WERI-Rb-1 (cell line): Measurements from ENCODE around the gene FBXO36.

Experiments used
- DNase-seq: peaks from one replicate; pipeline ENCODE4 v3.0.0-alpha.2; 2020
- H3K27ac ChIP-seq: fragments of 250-450 bp; sonication (Bioruptor Pico); 2 replicates; pipeline ENCODE4 v1.5.1; 2020; ENCODE audit warnings: mild to moderate bottlenecking, moderate library complexity
- H3K27me3 ChIP-seq: fragments of 250-450 bp; sonication (Bioruptor Pico); 2 replicates; pipeline ENCODE4 v1.5.1; 2021; ENCODE audit warnings: mild to moderate bottlenecking, low read depth, moderate library complexity; ENCODE audit not compliant: insufficient read depth, severe bottlenecking
- H3K36me3 ChIP-seq: fragments of 250-450 bp; sonication (Bioruptor Pico); 2 replicates; pipeline ENCODE4 v1.5.1; 2020; ENCODE audit warnings: mild to moderate bottlenecking, moderate library complexity
- H3K4me3 ChIP-seq: 2 replicates; pipeline ENCODE4 v1.5.1; 2011; ENCODE audit warnings: low read depth, mild to moderate bottlenecking, control low read depth, low read length
- H3K9me3 ChIP-seq: fragments of 250-450 bp; sonication (Bioruptor Pico); 2 replicates; pipeline ENCODE4 v1.5.1; 2021; ENCODE audit warnings: mild to moderate bottlenecking, moderate library complexity; ENCODE audit not compliant: severe bottlenecking
- TF ChIP-seq, protein P1 (sequence below): IDR thresholded peaks from 2 replicates; pipeline ENCODE4 v1.5.1; 2011; ENCODE audit warnings: low read depth, mild to moderate bottlenecking, control low read depth, inconsistent platforms, low read length

The FBXO36 gene

GRCh38 chr2:229922449-229923386 lies at the start of gene FBXO36:
FBXO36 (plus strand) TSS chr2:229922503; CDS start chr2:229922514, 11 bp downstream.
- Histone ChIP-seq H3K4me3 (peak within 1 kb of the TSS; percentile 64), H3K36me3 (peaks cover 8% of the 10 kb centered on the region), H3K27me3 (no peaks in the 10 kb centered on the region), H3K9me3 (no peaks in the 10 kb centered on the region), H3K27ac (peak within 1 kb of the TSS; percentile 91)
- DNase-seq, result peak; percentile 87
- TF ChIP-seq, protein P1, sequence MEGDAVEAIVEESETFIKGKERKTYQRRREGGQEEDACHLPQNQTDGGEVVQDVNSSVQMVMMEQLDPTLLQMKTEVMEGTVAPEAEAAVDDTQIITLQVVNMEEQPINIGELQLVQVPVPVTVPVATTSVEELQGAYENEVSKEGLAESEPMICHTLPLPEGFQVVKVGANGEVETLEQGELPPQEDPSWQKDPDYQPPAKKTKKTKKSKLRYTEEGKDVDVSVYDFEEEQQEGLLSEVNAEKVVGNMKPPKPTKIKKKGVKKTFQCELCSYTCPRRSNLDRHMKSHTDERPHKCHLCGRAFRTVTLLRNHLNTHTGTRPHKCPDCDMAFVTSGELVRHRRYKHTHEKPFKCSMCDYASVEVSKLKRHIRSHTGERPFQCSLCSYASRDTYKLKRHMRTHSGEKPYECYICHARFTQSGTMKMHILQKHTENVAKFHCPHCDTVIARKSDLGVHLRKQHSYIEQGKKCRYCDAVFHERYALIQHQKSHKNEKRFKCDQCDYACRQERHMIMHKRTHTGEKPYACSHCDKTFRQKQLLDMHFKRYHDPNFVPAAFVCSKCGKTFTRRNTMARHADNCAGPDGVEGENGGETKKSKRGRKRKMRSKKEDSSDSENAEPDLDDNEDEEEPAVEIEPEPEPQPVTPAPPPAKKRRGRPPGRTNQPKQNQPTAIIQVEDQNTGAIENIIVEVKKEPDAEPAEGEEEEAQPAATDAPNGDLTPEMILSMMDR, result no peak

DNA sequence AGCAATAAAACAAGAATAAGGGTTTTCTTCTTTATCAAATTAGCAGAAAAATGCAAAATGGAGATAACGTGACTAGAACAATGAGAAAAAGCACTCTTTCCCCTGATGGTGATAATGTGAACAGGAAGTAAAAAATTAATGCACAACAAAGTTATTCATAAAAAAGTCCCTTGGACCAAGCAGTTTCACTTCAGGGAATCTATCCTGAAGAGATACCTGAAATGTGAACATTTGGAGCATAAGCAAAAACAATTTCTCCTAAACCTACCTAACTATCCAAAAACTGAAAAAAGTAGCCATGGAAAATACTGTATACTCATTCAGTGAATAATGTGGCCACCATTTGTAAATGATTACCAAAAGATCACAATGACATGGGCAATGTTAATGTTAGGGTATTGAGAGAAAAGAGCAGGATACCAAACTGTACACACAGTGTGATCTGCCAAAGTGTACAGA lies 49.2 kb upstream of the FBXO36 start:
- no peak for DNase-seq
- H3K4me3 ChIP-seq, result no peak overlapping the region
- TF ChIP-seq, protein P1, result no peak
- no peak overlapping the region for H3K27ac ChIP-seq
- H3K27me3 ChIP-seq, result no peaks in the 10 kb centered on the region
- peaks cover 14% of the 10 kb centered on the region for H3K36me3 ChIP-seq
- H3K9me3 ChIP-seq, result no peaks in the 10 kb centered on the region

- no peaks in the 10 kb centered on the region for H3K27me3 ChIP-seq
- no peak for DNase-seq
- TF ChIP-seq, protein P1, result no peak
- H3K4me3 ChIP-seq, result no peak overlapping the region
- H3K27ac ChIP-seq, result no peak overlapping the region
- no peaks in the 10 kb centered on the region for H3K9me3 ChIP-seq
- H3K36me3 ChIP-seq, result peaks cover 27% of the 10 kb centered on the region
Measured at GRCh38 chr2:229874647-229875046, 47.7 kb upstream of the FBXO36 start.

DNA sequence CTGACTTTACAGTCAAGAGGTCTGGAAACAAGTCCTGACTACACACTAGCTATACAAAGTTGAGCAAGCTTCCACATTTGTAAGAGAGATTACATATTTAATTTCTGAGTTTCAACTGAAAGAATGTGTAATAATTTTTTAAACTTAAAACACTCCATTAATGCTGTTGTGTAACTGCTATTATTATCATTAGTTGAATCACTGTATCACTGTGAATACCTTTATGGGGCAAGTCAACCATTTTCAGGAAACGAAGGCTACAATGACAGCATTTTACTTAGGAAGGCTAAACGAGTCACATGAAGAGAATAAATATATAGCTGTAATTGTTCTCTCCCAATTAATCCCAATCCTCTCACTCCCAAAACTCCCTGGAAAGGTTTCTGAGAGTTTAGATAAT lies 46.8 kb upstream of the FBXO36 start:
- Histone ChIP-seq H3K27me3 (no peaks in the 10 kb centered on the region), H3K36me3 (peaks cover 29% of the 10 kb centered on the region), H3K27ac (no peak overlapping the region), H3K4me3 (no peak overlapping the region), H3K9me3 (no peaks in the 10 kb centered on the region)
- TF ChIP-seq, protein P1, result no peak
- no peak for DNase-seq

DNA sequence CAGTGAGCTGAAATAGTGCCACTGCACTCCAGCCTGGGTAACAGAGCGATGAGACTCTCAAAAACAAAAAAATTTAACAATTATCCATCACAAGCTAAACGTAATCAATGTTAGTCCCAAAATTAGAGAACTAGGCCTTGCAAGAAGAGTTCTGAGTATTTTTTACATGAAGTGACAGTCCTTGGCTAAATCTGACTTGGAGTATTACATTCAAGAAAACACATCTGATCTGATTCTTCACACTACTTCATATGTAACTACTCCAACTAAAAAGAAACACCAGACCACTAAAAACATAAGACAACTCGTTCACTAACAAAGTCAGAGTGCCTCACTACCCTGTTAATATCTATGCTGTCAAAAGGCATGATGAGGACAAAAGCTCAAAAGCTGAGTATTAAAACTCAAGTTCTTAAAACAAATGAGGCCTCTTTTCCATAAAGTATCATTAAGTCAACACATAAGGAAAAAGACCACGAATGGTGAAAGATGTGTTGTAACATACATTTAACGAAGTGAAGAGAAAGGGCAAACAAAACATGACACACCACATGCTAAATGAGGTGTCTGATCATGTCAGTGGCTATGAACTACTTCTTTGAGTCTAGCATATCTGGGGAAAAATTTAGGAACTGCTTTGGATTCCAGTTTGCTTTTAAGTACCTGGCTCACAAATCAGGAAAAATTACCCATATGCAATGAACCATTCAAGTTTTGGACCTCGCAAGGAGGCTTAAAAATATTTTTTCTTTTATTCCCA lies 42.9 kb upstream of the FBXO36 start:
- Histone ChIP-seq H3K4me3 (no peak overlapping the region), H3K36me3 (peaks cover 23% of the 10 kb centered on the region), H3K27ac (no peak overlapping the region), H3K9me3 (no peaks in the 10 kb centered on the region), H3K27me3 (no peaks in the 10 kb centered on the region)
- TF ChIP-seq, protein P1, result no peak
- no peak for DNase-seq
